Stimulated activated memory B cell treated with anti-CD40 and anti-IgM and Interleukin-4, amounts not matched to agents 10 μg/mL and 1 μg/mL and 100 μg/mL, for 72 hours (primary cell): ENCODE measurements around the gene MRPS18A.

Source experiments
- ATAC-seq: fragments of 150-1000 bp; cut with Tn5 transposase; 2 replicates; pipeline ENCODE4 v1.10.0; 2021
- H3K27ac Mint-ChIP-seq: one replicate; pipeline ENCODE4 v1.8.0; 2022; ENCODE audit warnings: mild to moderate bottlenecking, mixed read lengths
- H3K27me3 Mint-ChIP-seq: one replicate; pipeline ENCODE4 v1.8.0; 2022; ENCODE audit warnings: mixed read lengths
- H3K36me3 Mint-ChIP-seq: one replicate; pipeline ENCODE4 v1.8.0; 2022; ENCODE audit warnings: mixed read lengths
- H3K4me1 Mint-ChIP-seq: one replicate; pipeline ENCODE4 v1.8.0; 2022; ENCODE audit warnings: mixed read lengths
- H3K4me3 Mint-ChIP-seq: one replicate; pipeline ENCODE4 v1.8.0; 2022; ENCODE audit warnings: mild to moderate bottlenecking, moderate library complexity, mixed read lengths
- H3K9me3 Mint-ChIP-seq: one replicate; pipeline ENCODE4 v1.8.0; 2022; ENCODE audit warnings: mixed read lengths

Gene MRPS18A

DNA sequence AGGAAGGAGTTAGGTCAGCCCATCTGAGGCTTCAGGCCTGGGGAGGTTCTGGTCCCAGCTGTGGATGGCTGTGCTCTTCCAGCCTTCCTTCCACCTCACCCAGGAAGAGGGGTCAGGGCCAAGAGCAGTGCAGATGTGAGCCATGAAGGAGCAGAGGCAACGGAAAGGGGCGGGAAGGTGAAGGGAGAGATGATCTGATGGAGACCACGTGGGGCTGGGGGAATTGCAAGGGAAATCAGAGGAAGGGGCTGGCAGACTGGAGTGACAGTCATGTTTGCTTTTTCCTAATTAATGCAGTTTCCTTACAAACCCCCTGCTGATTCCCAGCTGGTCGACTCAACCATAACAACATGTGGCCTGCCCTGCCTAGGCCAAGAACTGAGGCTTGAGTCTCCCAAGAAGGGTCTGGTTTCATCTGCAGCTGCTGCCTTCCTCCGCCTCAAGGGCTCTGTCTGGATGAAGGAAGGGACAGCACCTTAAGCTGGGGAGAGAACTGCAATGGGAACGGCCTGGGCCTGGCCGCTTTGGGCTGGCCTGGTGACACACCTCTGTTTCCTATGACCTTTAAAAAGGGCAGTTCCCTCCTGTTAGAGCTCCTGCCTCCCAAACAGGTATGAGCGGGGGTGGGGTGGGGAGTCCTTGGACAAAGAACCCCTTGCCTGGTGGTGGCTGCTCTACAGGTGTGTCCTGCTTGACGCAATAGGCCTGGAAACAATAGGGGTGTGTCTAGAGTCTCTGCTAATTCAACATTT is 7.8 kb upstream of the MRPS18A start:
- no peaks in the 10 kb centered on the region for H3K4me1 Mint-ChIP-seq
- ATAC-seq: no peak
- H3K9me3 Mint-ChIP-seq: no peaks in the 10 kb centered on the region
- no peaks in the 10 kb centered on the region for H3K27me3 Mint-ChIP-seq
- no peak overlapping the region for H3K4me3 Mint-ChIP-seq
- no peaks in the 10 kb centered on the region for H3K36me3 Mint-ChIP-seq
- H3K27ac Mint-ChIP-seq: no peak overlapping the region

DNA sequence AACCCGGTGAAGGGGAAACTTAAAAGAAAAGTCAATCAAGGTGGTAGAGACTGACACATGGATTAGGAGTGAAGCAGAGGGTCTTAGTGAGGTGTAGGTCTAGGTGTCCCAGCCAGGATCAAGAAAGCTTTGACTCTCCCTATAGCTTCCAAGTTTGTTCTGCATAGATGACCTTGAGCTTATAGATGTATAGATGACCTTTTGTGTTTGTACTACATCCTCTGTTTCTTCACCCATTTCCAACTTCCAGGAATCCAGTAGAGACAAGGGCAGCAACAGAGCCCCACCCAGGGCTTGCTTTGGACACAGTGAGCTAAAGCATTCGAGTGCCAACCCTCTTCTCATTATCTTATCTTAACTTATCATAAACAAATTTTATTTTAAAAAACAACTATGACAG is 1.8 kb upstream of the MRPS18A start:
- Mint-ChIP-seq H3K4me1 (peaks cover 28% of the 10 kb centered on the region), H3K27me3 (no peaks in the 10 kb centered on the region), H3K9me3 (no peaks in the 10 kb centered on the region), H3K36me3 (no peaks in the 10 kb centered on the region), H3K4me3 (no peak overlapping the region), H3K27ac (no peak overlapping the region)
- ATAC-seq: no peak

DNA sequence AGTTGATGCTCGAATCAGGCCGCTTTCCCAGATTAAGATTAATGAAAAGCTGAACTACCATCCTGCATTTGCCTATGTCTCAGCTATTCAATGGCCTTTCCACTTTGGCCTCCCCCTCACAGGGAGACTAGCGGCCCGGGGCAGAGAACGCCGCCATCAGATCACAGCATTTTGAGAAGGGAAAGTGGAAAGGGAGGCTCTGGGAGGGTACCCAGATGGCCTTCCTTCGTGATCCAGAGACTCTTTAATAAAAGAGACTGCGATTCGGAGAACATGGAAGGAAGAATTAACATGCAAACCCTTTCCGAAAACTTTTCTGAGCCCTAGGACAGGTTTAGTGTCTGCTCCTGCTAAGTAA is 533 bp downstream of the MRPS18A start:
- Mint-ChIP-seq H3K36me3 (no peaks in the 10 kb centered on the region), H3K27ac (peak overlapping the region; percentile 91), H3K9me3 (no peaks in the 10 kb centered on the region), H3K27me3 (no peaks in the 10 kb centered on the region), H3K4me1 (peaks cover 47% of the 10 kb centered on the region), H3K4me3 (peak overlapping the region; percentile 83)
- ATAC-seq: no peak

DNA sequence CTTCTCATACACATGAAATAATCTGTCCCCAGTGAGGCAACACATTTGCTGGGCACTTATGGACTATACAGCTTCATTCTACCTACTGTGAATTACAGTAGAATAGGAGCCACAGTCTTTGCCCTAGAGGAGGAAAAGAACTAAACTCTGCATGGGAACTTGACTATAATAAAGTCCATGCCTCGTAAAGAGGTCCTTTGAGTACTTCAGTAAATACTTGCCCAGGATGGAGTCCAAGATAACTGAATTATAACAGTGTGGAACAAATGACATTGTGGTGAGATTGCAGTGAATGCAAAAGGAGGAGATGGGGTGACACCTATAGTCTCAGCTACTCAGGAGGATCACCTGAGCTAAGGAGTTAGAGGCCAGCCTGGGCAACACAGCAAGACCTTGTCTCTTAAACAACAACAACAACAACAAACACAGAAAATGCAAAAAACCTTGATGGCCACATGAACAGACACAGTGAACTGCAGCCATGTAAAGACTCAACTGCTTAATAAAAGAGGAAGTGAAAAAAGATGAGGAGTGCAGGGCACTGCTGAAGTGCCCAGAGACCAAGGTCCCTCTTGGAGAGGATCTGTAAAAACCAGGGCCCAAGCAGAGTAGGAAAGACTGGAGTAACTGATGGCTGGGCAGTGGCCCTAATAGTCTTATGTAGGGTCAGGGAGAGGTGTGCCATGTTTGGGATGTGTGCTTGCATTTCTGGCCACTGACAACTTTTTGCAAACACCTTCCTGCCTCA is 3.7 kb downstream of the MRPS18A start:
- peaks cover 52% of the 10 kb centered on the region for H3K4me1 Mint-ChIP-seq
- peak overlapping the region; percentile 38 for H3K27ac Mint-ChIP-seq
- H3K27me3 Mint-ChIP-seq: no peaks in the 10 kb centered on the region
- no peak overlapping the region for H3K4me3 Mint-ChIP-seq
- H3K9me3 Mint-ChIP-seq: no peaks in the 10 kb centered on the region
- ATAC-seq: peak; percentile 76
- H3K36me3 Mint-ChIP-seq: peaks cover 21% of the 10 kb centered on the region

DNA sequence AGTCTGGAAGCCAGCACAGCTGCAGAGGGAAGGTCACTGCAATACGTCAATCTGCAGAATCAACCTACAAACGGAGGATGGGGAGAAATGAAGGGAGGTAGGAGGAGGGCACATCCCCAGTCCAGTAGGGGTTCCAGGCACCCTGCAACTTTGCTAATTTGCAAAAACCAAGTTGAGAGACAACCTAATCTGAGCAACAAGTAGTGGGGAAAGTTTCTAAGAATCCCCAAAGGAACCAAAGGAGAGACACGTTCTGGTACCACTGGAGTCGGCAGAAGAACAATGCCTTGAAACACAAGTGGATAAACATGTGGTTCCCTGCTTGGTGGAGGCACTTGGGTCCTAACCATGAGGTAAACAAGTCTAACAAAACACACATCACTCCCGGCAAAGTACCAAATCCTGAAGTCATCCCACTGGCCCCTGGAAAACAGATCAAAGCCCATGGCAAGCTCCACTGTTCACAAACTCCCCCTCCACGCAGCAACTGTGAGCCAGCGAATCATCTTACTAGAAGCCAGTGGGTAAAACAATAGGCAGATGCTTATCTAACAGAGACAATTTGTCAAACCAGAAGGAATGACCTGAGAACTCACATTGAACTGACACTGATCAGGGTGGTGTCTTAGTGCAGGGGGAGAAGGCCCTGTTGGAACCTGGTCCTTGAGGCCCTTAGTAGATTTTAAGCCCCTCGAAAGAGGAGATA is 4.7 kb downstream of the MRPS18A start:
- Mint-ChIP-seq H3K36me3 (peaks cover 28% of the 10 kb centered on the region), H3K27me3 (no peaks in the 10 kb centered on the region), H3K4me3 (no peak overlapping the region), H3K27ac (no peak overlapping the region), H3K9me3 (no peaks in the 10 kb centered on the region), H3K4me1 (peaks cover 46% of the 10 kb centered on the region)
- no peak for ATAC-seq

DNA sequence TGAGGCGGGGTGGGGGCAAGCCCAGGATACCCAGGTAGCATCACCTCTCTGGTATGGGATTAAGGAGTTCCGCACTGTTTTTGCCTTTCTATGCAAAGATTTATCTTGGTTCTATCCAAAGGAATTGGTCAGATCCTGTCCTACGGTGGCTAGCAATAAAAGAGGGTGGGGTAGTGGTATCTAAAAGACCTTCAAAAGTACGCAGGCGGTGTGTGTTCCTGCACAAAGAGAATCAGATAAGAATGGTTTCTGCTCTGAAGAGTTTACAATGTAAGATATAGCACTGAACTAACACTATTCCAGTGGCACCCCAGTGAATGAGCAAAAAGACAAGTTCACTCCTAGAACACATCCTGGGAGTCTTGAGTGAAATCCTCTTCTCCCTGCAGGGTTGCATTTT is 6.3 kb downstream of the MRPS18A start:
- Mint-ChIP-seq H3K4me1 (peaks cover 39% of the 10 kb centered on the region), H3K9me3 (no peaks in the 10 kb centered on the region), H3K27me3 (no peaks in the 10 kb centered on the region), H3K27ac (no peak overlapping the region), H3K36me3 (peaks cover 31% of the 10 kb centered on the region), H3K4me3 (no peak overlapping the region)
- ATAC-seq: no peak

DNA sequence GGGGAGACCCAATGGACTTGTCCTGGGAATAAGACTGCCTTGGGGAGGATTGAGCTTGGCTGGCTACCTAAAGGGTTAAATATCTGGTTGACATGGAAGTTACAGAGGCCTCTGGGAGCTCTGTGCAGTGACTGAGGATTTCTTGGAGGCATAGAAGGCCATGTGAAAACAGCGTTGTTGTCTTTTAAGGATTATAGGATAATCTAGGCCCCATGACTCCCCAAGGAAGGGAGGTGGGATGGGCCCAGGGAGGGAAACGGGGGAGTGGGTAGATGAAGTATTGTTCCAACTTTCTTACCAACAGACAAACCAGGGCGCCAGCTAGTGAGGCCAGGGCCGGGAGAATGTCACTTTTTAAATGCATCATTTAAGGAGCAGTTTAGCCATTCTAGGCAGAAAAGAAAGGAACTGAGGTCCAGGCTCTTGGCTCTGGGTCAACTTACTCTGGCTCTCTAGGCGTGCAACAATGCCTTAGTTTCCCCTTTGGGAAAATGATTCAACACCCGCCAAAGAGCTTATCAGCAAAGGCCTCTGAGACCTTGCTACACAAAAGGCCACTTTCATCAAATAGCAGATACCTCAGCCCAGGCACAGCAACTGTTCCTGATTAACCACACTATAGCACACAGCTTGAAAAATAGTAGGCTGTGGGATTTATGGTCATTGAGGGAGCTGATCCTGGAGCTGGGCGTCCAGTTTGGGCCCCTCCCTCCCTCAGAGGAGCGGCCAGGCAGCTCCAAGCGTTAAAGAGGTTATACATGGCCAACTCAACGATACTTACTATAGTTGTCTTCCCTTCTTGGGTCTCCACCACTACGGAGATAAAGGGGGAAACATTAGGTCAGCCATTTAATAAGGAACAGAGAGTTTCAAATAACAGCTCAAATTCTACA is 7.0 kb downstream of the MRPS18A start:
- peaks cover 31% of the 10 kb centered on the region for H3K36me3 Mint-ChIP-seq
- H3K4me1 Mint-ChIP-seq: peaks cover 35% of the 10 kb centered on the region
- H3K4me3 Mint-ChIP-seq: no peak overlapping the region
- no peak overlapping the region for H3K27ac Mint-ChIP-seq
- no peaks in the 10 kb centered on the region for H3K27me3 Mint-ChIP-seq
- no peaks in the 10 kb centered on the region for H3K9me3 Mint-ChIP-seq
- no peak for ATAC-seq

DNA sequence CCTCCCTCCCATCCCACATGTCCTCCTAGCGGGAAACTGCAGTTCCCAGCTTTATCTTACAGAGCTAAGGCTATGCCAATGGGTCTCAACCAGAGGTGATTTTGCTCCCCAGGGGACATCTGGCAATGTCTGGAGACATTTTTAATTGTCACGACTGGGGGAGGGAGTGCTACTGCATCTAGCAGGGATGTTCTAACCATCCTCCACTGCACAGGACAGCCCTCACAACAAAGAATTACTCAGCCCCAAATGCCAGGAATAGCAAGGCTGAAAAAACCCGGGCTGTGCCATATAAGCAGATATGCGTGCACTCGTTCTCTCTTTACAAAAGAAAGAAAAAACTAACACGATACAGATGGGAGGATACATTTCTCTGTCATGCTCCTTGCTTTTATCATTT is 8.5 kb downstream of the MRPS18A start:
- Mint-ChIP-seq H3K27me3 (no peaks in the 10 kb centered on the region), H3K36me3 (peaks cover 43% of the 10 kb centered on the region), H3K4me3 (no peak overlapping the region), H3K9me3 (no peaks in the 10 kb centered on the region), H3K4me1 (peaks cover 21% of the 10 kb centered on the region), H3K27ac (no peak overlapping the region)
- no peak for ATAC-seq

DNA sequence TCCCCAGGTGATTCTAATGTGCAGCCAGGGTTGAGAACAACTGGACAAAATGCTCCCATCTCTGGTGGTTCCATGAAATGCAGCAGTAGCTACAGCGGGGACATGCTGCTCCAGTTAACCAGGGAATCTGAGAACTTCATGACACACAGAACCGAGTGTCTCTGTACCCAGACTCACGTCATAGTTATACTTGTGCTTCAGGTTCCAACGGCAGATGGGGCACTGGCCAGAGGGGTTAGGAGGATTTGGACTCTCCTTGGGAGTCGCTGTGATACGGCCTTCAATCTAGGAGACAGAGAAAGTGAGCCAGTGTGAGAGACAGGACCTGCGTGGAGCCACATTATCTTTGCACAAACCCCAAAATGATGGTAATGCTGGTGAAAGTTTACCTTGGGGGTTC is 9.2 kb downstream of the MRPS18A start:
- Mint-ChIP-seq H3K9me3 (no peaks in the 10 kb centered on the region), H3K27ac (no peak overlapping the region), H3K36me3 (peaks cover 50% of the 10 kb centered on the region), H3K4me1 (peaks cover 15% of the 10 kb centered on the region), H3K27me3 (no peaks in the 10 kb centered on the region), H3K4me3 (no peak overlapping the region)
- ATAC-seq: no peak

DNA sequence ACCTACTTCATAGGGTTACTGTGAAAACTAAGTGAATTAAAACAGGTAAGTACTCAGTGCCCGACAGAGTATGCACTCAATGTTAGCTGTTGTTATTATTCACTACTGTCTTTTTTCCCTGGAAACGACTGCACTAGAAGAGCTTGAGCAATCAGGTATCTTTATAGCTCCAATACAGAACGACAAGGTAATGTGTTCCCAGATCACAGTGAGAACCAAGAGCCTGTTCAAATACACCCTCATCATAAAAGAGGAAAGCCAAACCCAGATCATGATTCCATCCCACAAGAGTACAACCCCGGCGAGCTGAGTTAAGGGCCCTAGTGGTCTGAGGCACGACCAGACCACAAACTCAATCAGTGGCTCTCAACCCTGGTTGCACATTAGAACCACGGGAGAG is 9.8 kb downstream of the MRPS18A start:
- no peak overlapping the region for H3K27ac Mint-ChIP-seq
- no peaks in the 10 kb centered on the region for H3K27me3 Mint-ChIP-seq
- H3K9me3 Mint-ChIP-seq: no peaks in the 10 kb centered on the region
- no peak overlapping the region for H3K4me3 Mint-ChIP-seq
- peaks cover 56% of the 10 kb centered on the region for H3K36me3 Mint-ChIP-seq
- ATAC-seq: no peak
- H3K4me1 Mint-ChIP-seq: peaks cover 10% of the 10 kb centered on the region

DNA sequence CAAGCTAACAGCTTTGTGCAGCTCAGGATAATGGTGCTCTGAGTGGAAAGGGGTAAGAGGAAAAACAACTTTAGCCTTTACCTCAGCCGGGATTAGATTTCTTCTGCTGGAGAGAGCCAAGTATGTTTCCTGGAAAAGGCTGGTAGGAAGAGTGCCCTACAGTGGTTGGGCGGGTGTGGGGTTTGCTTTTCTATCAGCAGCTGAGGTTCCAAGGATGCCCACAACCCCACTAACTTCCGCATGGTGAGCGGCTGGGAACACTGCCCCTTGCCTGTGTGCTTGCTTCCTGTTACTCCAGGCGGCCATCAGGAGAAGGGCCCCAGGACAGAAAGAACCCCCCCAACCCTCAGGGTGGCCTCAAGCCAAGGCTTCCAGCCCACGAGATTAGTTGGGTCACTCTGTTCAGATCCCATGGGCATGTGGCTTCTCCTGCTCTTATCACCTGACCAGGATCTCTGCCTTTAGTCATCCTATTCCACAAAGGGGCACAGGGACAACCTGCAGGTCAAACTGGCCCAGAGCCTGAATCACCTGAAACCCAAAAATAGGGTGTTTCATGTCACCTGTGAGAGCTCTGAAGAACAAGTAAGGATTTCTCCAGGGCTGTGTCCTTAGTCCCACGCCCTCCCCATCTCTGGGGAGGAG is 10.5 kb downstream of the MRPS18A start:
- no peak for ATAC-seq
- H3K36me3 Mint-ChIP-seq: peaks cover 60% of the 10 kb centered on the region
- H3K27ac Mint-ChIP-seq: no peak overlapping the region
- H3K9me3 Mint-ChIP-seq: no peaks in the 10 kb centered on the region
- H3K27me3 Mint-ChIP-seq: no peaks in the 10 kb centered on the region
- no peak overlapping the region for H3K4me3 Mint-ChIP-seq
- peaks cover 5% of the 10 kb centered on the region for H3K4me1 Mint-ChIP-seq

DNA sequence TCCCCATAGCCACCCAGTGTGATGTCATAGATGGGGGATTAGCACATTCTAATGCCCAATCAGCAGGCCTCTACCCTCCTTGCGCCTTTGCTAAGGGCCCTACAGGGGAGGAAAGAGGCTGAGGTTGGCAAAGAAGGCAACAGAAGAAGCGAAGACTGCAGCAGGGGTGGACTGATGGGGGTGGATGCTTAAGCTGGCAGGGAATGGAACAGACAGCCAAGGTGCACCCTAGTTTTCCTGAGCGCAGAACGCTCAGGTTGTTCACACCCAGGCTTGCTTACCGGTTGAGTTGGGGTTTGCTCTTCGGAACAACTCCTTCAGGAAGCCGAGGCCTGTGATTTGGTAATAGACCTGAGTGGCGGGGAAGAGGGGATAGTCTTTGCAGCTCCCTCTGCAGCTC is 12.7 kb downstream of the MRPS18A start:
- Mint-ChIP-seq H3K4me1 (peaks cover 4% of the 10 kb centered on the region), H3K27me3 (no peaks in the 10 kb centered on the region), H3K4me3 (no peak overlapping the region), H3K27ac (no peak overlapping the region), H3K9me3 (no peaks in the 10 kb centered on the region), H3K36me3 (peaks cover 64% of the 10 kb centered on the region)
- ATAC-seq: no peak

DNA sequence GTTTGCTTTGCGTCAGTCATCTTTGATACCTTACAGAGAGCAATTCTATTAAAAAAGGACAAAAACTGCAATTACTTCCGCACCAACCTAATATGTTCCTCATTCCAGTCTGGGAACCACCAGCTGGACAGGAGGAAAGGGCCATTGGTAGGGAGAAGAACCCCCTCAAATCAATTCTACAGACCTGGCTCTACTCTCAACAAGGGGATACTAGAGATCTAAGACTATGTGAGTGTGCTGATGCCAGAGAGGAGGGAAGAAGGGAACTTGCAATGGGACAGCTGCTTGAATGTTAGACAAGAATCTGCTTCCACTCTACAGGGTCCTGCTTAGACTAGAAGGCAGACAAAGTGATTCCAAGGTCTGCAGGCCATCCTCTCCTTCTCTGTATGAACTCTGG is 13.3 kb downstream of the MRPS18A start:
- ATAC-seq: no peak
- no peak overlapping the region for H3K4me3 Mint-ChIP-seq
- no peaks in the 10 kb centered on the region for H3K9me3 Mint-ChIP-seq
- peaks cover 6% of the 10 kb centered on the region for H3K4me1 Mint-ChIP-seq
- H3K27me3 Mint-ChIP-seq: no peaks in the 10 kb centered on the region
- no peak overlapping the region for H3K27ac Mint-ChIP-seq
- H3K36me3 Mint-ChIP-seq: peaks cover 59% of the 10 kb centered on the region

DNA sequence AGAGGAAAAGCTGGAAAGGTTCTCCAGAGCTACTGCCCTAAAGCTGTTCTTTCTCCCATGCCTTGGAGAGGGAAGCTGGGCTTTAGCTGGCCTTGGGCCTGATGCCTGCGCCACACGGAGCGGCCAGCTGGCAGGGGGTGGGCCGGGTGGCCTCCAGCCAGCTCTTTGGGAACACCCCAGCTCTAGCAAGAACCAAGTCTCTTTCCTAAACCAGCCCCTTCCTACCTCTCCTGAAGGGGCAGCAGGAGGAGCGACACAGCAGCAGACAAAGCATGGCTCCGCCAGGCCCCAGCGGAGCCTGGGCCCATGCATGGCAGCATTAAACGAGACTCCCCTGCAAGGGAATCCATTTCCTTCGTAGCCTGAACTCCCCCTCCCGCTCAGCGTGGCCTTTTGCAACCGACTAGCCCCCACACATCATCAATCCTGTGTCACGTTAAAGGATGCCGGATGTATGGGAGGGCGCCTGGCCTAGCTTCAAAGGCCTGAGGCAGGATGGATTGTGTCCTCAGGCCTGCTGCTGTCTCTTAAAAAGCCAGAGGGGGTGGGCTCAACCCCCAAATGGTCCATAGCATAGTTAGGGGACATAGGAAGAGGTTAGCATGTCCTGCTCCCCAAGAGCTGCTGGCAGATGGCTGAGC is 14.0 kb downstream of the MRPS18A start:
- H3K9me3 Mint-ChIP-seq: no peaks in the 10 kb centered on the region
- peaks cover 58% of the 10 kb centered on the region for H3K36me3 Mint-ChIP-seq
- H3K27ac Mint-ChIP-seq: no peak overlapping the region

More for the DNA sequence above, 14.0 kb downstream of the MRPS18A start:
- Mint-ChIP-seq H3K27me3 (no peaks in the 10 kb centered on the region), H3K4me3 (no peak overlapping the region), H3K4me1 (peaks cover 6% of the 10 kb centered on the region)
- ATAC-seq: no peak
